Measurements from ENCODE around the gene BMP4. TPM values are rescaled to one million over a fixed set of nuclear protein-coding genes. Genes with fewer than 3 reads are reported as not detected.
"Not testable (repeated sequence)": the region's sequence is repeated elsewhere in the genome, so short reads cannot be mapped to it uniquely, and the experiment has no call there.

The BMP4 gene
- total and polyA plus RNA-seq, 2 donors (not counting 3 experiments of a cell fraction or from before 2014, with no cell fraction given): 238 to 311 TPM

GRCh38 chr14:53990978-53991377 is 34.4 kb upstream of the BMP4 start:
- Histone ChIP-seq H3K4me2 (ENCODE audit: insufficient read depth, low read length) (no peak overlapping the region), H3K9ac (replicated peaks; ENCODE audit: extremely low read depth, insufficient read depth, low read length) (no peak overlapping the region), H3K4me1 (ENCODE audit: control insufficient read depth, extremely low read depth, insufficient read depth, low read length) (no peaks in the 10 kb centered on the region), H3K27me3 (ENCODE audit: control insufficient read depth in 2 of 2, insufficient read depth in 2 of 2, low read length in 2 of 2) (no peaks in the 10 kb centered on the region), H3K36me3 (ENCODE audit: control insufficient read depth in 2 of 2, extremely low read depth in 1 of 2, insufficient read depth in 2 of 2, low read length in 2 of 2) (no peaks in the 10 kb centered on the region), H3K4me3 (replicated peaks in 1 of 3; ENCODE audit: insufficient read depth in 1 of 3, low read depth in 1 of 3, low read length in 3 of 3) (no peak overlapping the region), H4K20me1 (replicated peaks; ENCODE audit: control insufficient read depth, extremely low read depth, insufficient read depth, low read length) (no peaks in the 10 kb centered on the region), H3K27ac (ENCODE audit: insufficient read depth, low read depth, low read length) (no peak overlapping the region), H2AFZ (ENCODE audit: low read depth, low read length) (no peak overlapping the region), H3K9me1 (replicated peaks; ENCODE audit: control insufficient read depth, extremely low read depth, insufficient read depth, low read length) (no peaks in the 10 kb centered on the region), H3K79me2 (ENCODE audit: control insufficient read depth, insufficient read depth, low read length) (no peaks in the 10 kb centered on the region), H3K9me3 (replicated peaks; ENCODE audit: control insufficient read depth, insufficient read depth, low read length) (no peaks in the 10 kb centered on the region)
- TF ChIP-seq POLR2A (IDR thresholded peaks at IDR 0.05; ENCODE audit: low read depth, low read length): no peak
- no peak for TF ChIP-seq EZH2 (IDR thresholded peaks at IDR 0.05; ENCODE audit: borderline replicate concordance, low read depth, low read length, severe bottlenecking)
- no peak for TF ChIP-seq MYC (IDR thresholded peaks at IDR 0.05; ENCODE audit: low read depth, low read length)
- TF ChIP-seq POLR2AphosphoS5 (IDR thresholded peaks at IDR 0.05; ENCODE audit: insufficient read depth, low read depth, low read length): no peak
- no peak for TF ChIP-seq GATA2 (IDR thresholded peaks at IDR 0.05; ENCODE audit: insufficient read depth, insufficient read length, low read depth, low read length)
- TF ChIP-seq JUN (IDR thresholded peaks at IDR 0.05; ENCODE audit: borderline replicate concordance, insufficient read depth, insufficient read length, low read depth): no peak
- no peak for TF ChIP-seq MAX (IDR thresholded peaks at IDR 0.05; ENCODE audit: insufficient read depth, insufficient read length)
- dilution Hi-C loops (cut with MboI; ENCODE audit: extremely low pct_ligation_motif_present, low sequenced_read_pairs) (no loop called here), intact Hi-C loops (cut with micrococcal nuclease) (no loop called here)
- ChIA-PET CTCF (interaction anchor here (1.3 kb wide), 1 partner anchor 184 kb away, joined by 3 read pairs; no protein-coding TSS in a partner anchor), POLR2A (no interaction called here)
- no TSS peak for BruUV-seq (replicated peaks)
- FAIRE-seq (no peak), DNase-seq (ENCODE audit: low read depth, low spot score) (no peak)

GRCh38 chr14:53986718-53987117 is 30.1 kb upstream of the BMP4 start:
- H3K27me3 ChIP-seq (ENCODE audit: control insufficient read depth in 2 of 2, insufficient read depth in 2 of 2, low read length in 2 of 2); H3K4me3 ChIP-seq (replicated peaks in 1 of 3; ENCODE audit: insufficient read depth in 1 of 3, low read depth in 1 of 3, low read length in 3 of 3); DNase-seq (ENCODE audit: low read depth, low spot score); H2AFZ ChIP-seq (ENCODE audit: low read depth, low read length); H3K36me3 ChIP-seq (ENCODE audit: control insufficient read depth in 2 of 2, extremely low read depth in 1 of 2, insufficient read depth in 2 of 2, low read length in 2 of 2); BruUV-seq (replicated peaks); H3K4me2 ChIP-seq (ENCODE audit: insufficient read depth, low read length); FAIRE-seq; H3K9me3 ChIP-seq (replicated peaks; ENCODE audit: control insufficient read depth, insufficient read depth, low read length); H3K27ac ChIP-seq (ENCODE audit: insufficient read depth, low read depth, low read length); H3K9ac ChIP-seq (replicated peaks; ENCODE audit: extremely low read depth, insufficient read depth, low read length); POLR2A ChIA-PET; dilution Hi-C loops (cut with MboI; ENCODE audit: extremely low pct_ligation_motif_present, low sequenced_read_pairs); H4K20me1 ChIP-seq (replicated peaks; ENCODE audit: control insufficient read depth, extremely low read depth, insufficient read depth, low read length); H3K4me1 ChIP-seq (ENCODE audit: control insufficient read depth, extremely low read depth, insufficient read depth, low read length); H3K9me1 ChIP-seq (replicated peaks; ENCODE audit: control insufficient read depth, extremely low read depth, insufficient read depth, low read length); intact Hi-C loops (cut with micrococcal nuclease); H3K79me2 ChIP-seq (ENCODE audit: control insufficient read depth, insufficient read depth, low read length): not testable (repeated sequence)
- CTCF ChIA-PET: interaction anchor here (1.1 to 2.4 kb wide), 4 partner anchors 14 to 447 kb away, joined by 3 to 6 read pairs (median 4); no protein-coding TSS in a partner anchor

- H3K79me2 ChIP-seq (ENCODE audit: control insufficient read depth, insufficient read depth, low read length); BruUV-seq (replicated peaks); H3K4me3 ChIP-seq (replicated peaks in 1 of 3; ENCODE audit: insufficient read depth in 1 of 3, low read depth in 1 of 3, low read length in 3 of 3); H3K9ac ChIP-seq (replicated peaks; ENCODE audit: extremely low read depth, insufficient read depth, low read length); intact Hi-C loops (cut with micrococcal nuclease); H2AFZ ChIP-seq (ENCODE audit: low read depth, low read length); H3K4me1 ChIP-seq (ENCODE audit: control insufficient read depth, extremely low read depth, insufficient read depth, low read length); H3K27ac ChIP-seq (ENCODE audit: insufficient read depth, low read depth, low read length); H4K20me1 ChIP-seq (replicated peaks; ENCODE audit: control insufficient read depth, extremely low read depth, insufficient read depth, low read length); H3K9me3 ChIP-seq (replicated peaks; ENCODE audit: control insufficient read depth, insufficient read depth, low read length); H3K4me2 ChIP-seq (ENCODE audit: insufficient read depth, low read length); CTCF ChIA-PET; dilution Hi-C loops (cut with MboI; ENCODE audit: extremely low pct_ligation_motif_present, low sequenced_read_pairs); H3K9me1 ChIP-seq (replicated peaks; ENCODE audit: control insufficient read depth, extremely low read depth, insufficient read depth, low read length); FAIRE-seq; H3K36me3 ChIP-seq (ENCODE audit: control insufficient read depth in 2 of 2, extremely low read depth in 1 of 2, insufficient read depth in 2 of 2, low read length in 2 of 2); POLR2A ChIA-PET; H3K27me3 ChIP-seq (ENCODE audit: control insufficient read depth in 2 of 2, insufficient read depth in 2 of 2, low read length in 2 of 2); DNase-seq (ENCODE audit: low read depth, low spot score): not testable (repeated sequence)
These were observed 28.3 kb upstream of the BMP4 start for GRCh38 chr14:53984958-53985357.
